Astrocyte of the spinal cord (primary cell): ENCODE results near the gene SLC41A2.

Experiments
- DNase-seq: peaks from one replicate; pipeline ENCODE4 v3.0.0; 2011; ENCODE audit warnings: low read depth, low spot score
- H3K4me3 ChIP-seq: 2 replicates; pipeline ENCODE4 v1.5.1; 2011; ENCODE audit warnings: low read depth, mild to moderate bottlenecking, low read length, moderate library complexity
- in situ Hi-C: cut with HindIII; loops from 2 replicates; pipeline ENCODE4 v1.10.0; 2017; ENCODE audit warnings: low sequenced_read_pairs
- TF ChIP-seq, protein P1 (sequence below): IDR thresholded peaks from 2 replicates; pipeline ENCODE4 v1.5.1; 2012; ENCODE audit warnings: low read depth, mild to moderate bottlenecking, low read length, inconsistent platforms

SLC41A2 gene

DNA sequence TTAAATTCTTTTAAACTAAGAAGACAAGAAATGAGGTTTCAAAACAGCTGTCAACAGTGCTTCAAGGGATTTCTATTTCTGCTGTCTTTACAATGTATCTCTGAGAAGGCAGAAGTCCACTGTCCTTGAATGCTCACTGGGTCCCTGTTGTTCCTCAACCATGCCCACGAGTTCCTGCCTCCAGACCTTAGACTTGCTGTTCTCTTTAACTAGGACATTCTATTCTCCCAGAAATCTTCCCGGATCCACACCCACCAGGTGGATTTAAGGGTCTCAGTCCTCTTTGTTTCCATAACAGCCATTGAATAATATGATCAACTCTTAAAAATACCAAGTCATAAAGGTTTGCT lies 6.7 kb upstream of the SLC41A2 start:
- no peak overlapping the region for H3K4me3 ChIP-seq
- TF ChIP-seq, protein P1, sequence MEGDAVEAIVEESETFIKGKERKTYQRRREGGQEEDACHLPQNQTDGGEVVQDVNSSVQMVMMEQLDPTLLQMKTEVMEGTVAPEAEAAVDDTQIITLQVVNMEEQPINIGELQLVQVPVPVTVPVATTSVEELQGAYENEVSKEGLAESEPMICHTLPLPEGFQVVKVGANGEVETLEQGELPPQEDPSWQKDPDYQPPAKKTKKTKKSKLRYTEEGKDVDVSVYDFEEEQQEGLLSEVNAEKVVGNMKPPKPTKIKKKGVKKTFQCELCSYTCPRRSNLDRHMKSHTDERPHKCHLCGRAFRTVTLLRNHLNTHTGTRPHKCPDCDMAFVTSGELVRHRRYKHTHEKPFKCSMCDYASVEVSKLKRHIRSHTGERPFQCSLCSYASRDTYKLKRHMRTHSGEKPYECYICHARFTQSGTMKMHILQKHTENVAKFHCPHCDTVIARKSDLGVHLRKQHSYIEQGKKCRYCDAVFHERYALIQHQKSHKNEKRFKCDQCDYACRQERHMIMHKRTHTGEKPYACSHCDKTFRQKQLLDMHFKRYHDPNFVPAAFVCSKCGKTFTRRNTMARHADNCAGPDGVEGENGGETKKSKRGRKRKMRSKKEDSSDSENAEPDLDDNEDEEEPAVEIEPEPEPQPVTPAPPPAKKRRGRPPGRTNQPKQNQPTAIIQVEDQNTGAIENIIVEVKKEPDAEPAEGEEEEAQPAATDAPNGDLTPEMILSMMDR, result no peak
- no peak for DNase-seq
- in situ Hi-C loops, result no loop called here

DNA sequence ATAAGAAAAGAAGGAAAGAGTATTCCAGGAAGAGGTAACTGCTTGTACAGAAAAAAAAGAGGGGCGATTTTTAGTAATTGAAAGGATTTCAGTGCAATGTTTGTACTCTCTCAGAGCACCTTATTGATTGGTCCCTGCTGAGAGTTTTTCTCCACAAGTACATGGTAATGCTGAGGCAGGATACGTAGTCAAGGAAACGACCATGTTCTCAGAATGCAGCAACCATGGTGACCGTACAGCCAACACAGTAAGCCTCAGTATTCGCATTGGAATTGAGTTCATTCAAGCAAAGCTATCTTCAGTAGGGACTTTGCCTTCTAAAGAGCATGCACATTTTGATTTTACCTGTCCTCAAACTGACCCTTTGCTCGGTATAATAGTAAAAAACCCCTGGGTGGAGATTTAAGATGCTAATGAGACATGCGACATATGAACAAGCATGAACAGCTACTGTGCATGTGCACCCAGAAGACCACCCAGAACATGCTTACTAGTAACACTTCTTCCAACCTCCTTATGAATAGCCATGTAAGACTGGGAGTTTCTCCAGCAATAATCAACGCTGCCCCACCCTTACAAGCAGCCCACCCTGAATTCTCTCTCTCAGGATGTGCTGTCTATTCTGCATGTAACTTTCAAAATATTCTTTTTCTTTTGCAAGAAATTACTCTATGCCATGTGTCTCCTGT lies 6.2 kb upstream of the SLC41A2 start:
- DNase-seq, result peak; percentile 36
- in situ Hi-C loops, result no loop called here
- no peak overlapping the region for H3K4me3 ChIP-seq

DNA sequence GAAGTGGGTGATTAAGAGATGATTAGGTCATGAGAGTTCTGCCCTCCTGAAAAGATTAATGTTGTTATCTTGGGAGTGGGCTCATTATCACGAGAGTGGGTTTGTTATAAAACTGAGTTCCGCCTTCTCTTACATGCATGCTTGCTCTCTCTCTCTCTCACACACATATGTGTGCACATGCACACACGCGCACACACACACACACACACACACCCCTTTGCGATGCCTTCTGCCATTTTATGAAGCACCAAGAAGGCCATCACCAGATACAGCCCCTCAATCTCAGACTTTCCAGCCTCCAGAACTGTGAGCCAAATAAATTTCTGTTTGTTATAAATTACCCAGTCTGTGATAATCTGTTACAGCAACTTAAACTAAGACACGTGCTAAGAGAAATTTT lies 5.7 kb upstream of the SLC41A2 start:
- H3K4me3 ChIP-seq, result no peak overlapping the region
- in situ Hi-C loops, result no loop called here
- TF ChIP-seq, protein P1, result no peak
- DNase-seq, result no peak

More for the DNA sequence above, 6.2 kb upstream of the SLC41A2 start:
- TF ChIP-seq, protein P1, result no peak

DNA sequence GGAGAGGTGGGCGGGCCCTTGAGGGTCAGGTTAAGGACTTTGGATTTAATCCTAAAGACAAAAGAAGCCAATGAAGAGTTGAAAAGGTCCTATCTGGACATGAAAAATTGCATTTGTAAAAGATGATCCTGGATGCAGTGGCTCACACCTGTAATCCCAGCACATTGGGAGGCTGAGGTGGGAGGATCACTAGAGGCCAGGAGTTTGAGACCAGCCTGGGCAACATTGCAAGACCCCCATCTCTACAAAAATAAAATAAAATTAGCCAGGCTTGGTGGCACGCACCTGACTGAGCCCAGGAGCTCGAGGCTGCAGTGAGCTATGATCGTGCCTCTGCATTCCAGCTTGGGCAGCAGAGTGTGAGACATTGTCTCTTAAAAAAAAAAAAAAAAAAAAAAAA lies 2.4 kb upstream of the SLC41A2 start:
- in situ Hi-C loops, result no loop called here
- DNase-seq, result no peak
- TF ChIP-seq, protein P1, result no peak
- no peak overlapping the region for H3K4me3 ChIP-seq

DNA sequence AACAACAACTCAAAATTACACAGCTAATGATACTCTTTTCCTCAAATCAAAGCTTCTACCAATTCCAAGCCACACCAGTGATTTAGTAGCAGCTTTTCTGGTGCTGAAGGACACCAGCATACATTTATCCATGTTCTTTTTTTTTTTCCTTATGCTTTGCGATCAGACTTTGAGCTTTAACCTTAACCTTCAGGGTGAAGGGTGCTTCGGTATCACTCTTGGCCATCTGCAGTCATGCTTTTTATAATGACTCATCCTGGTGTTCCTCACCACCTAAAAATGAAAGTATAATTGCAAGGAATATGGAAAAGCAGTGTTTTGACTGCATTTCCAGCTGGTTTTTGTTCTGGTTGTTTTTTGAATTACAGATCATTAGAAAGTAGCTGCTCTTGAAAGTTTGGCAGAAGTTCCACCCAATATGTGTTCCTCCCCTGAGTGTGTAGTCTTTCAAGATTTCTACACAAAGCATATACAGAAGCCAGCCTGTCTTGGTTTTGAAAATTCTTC lies 1.3 kb upstream of the SLC41A2 start:
- peak; percentile 56 for DNase-seq
- in situ Hi-C loops, result no loop called here
- TF ChIP-seq, protein P1, result no peak
- no peak overlapping the region for H3K4me3 ChIP-seq

DNA sequence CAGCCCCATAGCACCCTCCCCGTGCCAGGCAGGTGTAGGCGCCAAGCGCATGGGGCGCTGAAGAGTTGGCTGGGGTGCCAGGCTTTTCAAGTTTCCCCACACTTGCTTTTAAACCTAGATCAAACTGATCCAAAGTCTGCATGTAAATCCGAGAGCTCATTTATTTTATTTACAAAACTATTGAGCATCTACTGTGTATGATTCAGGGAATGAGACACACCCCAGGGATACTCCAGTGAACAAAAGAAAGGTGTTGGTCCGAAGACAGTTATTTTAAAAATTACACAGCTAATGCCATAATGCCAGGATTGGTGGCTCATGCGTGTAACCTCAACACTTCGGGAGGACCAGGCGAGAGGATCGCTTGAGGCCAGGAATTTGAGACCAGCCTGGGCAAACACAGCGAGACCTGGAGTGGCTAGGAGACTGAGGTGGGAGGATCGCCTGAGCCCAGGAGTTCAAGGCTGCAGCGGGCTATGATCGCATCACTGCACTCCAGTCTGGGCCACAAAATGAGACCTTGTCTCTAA lies 780 bp upstream of the SLC41A2 start:
- peak overlapping the region; percentile 59 for H3K4me3 ChIP-seq
- in situ Hi-C loops, result no loop called here
- TF ChIP-seq, protein P1, result no peak
- no peak for DNase-seq
